Neural crest cell (in vitro differentiated cells): ENCODE measurements around the gene KY. TPM values are rescaled to one million over a fixed set of nuclear protein-coding genes. Genes with fewer than 3 reads are reported as not detected.

Experiments
- DNase-seq: peaks from one replicate; pipeline ENCODE4 v3.0.0; 2021; ENCODE audit warnings: low read depth, mixed read lengths, low spot score
- H3K27ac Mint-ChIP-seq: one replicate; pipeline ENCODE4 v1.8.0; 2021; ENCODE audit warnings: mild to moderate bottlenecking, mixed read lengths; ENCODE audit not compliant: unreplicated experiment
- H3K27me3 Mint-ChIP-seq: 2 replicates; pipeline ENCODE4 v1.8.0; 2021; ENCODE audit warnings: low read depth, mild to moderate bottlenecking, mixed read lengths
- H3K36me3 Mint-ChIP-seq: 2 replicates; pipeline ENCODE4 v1.8.0; 2021; ENCODE audit warnings: low read depth, mild to moderate bottlenecking, mixed read lengths
- H3K4me1 Mint-ChIP-seq: 2 replicates; pipeline ENCODE4 v1.8.0; 2021; ENCODE audit warnings: mixed read lengths
- H3K4me3 Mint-ChIP-seq: one replicate; pipeline ENCODE4 v1.8.0; 2021; ENCODE audit warnings: mild to moderate bottlenecking, mixed read lengths
- H3K9me3 Mint-ChIP-seq: 2 replicates; pipeline ENCODE4 v1.8.0; 2021; ENCODE audit warnings: mixed read lengths
- CTCF ChIP-seq: fragments of 200-600 bp; sonication (generic); conservative IDR thresholded peaks from 2 replicates; pipeline ENCODE4 v1.5.0; 2021; ENCODE audit warnings: antibody characterized with exemption, mild to moderate bottlenecking
- total RNA-seq: library from RNA; stranded (reverse); gene quantifications from 2 replicates; pipeline ENCODE4 v1.2.1, GENCODE V29; 2021

Gene KY
- total RNA-seq, 1 donor from 2014 or later, result 0.33 TPM

GRCh38 chr3:134643150-134643675 is 7.6 kb downstream of the KY start:
- TF ChIP-seq CTCF, result no peak
- Mint-ChIP-seq H3K27me3 (no peaks in the 10 kb centered on the region), H3K36me3 (no peaks in the 10 kb centered on the region), H3K27ac (no peak overlapping the region), H3K9me3 (no peaks in the 10 kb centered on the region), H3K4me3 (no peak overlapping the region), H3K4me1 (peaks cover 15% of the 10 kb centered on the region)
- no peak for DNase-seq

- Mint-ChIP-seq H3K36me3 (no peaks in the 10 kb centered on the region), H3K27me3 (no peaks in the 10 kb centered on the region), H3K4me3 (no peak overlapping the region), H3K4me1 (peaks cover 15% of the 10 kb centered on the region), H3K27ac (no peak overlapping the region), H3K9me3 (no peaks in the 10 kb centered on the region)
- TF ChIP-seq CTCF, result no peak
- no peak for DNase-seq
Measured at GRCh38 chr3:134642445-134643149, 8.2 kb downstream of the KY start.

- TF ChIP-seq CTCF, result no peak
- Mint-ChIP-seq H3K27ac (no peak overlapping the region), H3K4me1 (peaks cover 15% of the 10 kb centered on the region), H3K36me3 (no peaks in the 10 kb centered on the region), H3K27me3 (no peaks in the 10 kb centered on the region), H3K9me3 (no peaks in the 10 kb centered on the region), H3K4me3 (no peak overlapping the region)
- no peak for DNase-seq
Measured at GRCh38 chr3:134641671-134642300, 9.0 kb downstream of the KY start.

GRCh38 chr3:134640872-134641470 is 9.9 kb downstream of the KY start:
- H3K9me3 Mint-ChIP-seq, result no peaks in the 10 kb centered on the region
- H3K4me1 Mint-ChIP-seq, result peaks cover 15% of the 10 kb centered on the region
- peak overlapping the region; percentile 10 for H3K27ac Mint-ChIP-seq
- H3K4me3 Mint-ChIP-seq, result no peak overlapping the region
- TF ChIP-seq CTCF, result peak; percentile 61
- peak; percentile 46 for DNase-seq
- H3K27me3 Mint-ChIP-seq, result no peaks in the 10 kb centered on the region
- no peaks in the 10 kb centered on the region for H3K36me3 Mint-ChIP-seq

- no peak for DNase-seq
- Mint-ChIP-seq H3K27me3 (no peaks in the 10 kb centered on the region), H3K4me1 (peaks cover 15% of the 10 kb centered on the region), H3K4me3 (no peak overlapping the region), H3K9me3 (no peaks in the 10 kb centered on the region), H3K36me3 (no peaks in the 10 kb centered on the region), H3K27ac (no peak overlapping the region)
- no peak for TF ChIP-seq CTCF
Measured at GRCh38 chr3:134640378-134640777, 10.4 kb downstream of the KY start.
